GM21360 (cell line): ENCODE measurements around the gene RBMS3.
"Not testable (repeated sequence)": the region's sequence is repeated elsewhere in the genome, so short reads cannot be mapped to it uniquely, and the experiment has no call there.

Experiments used
- ATAC-seq: cut with Tn5 transposase; IDR thresholded peaks from one replicate; pipeline ENCODE4 v1.9.1; 2021; ENCODE audit warnings: mild to moderate bottlenecking, moderate library complexity; ENCODE audit not compliant: unreplicated experiment

The RBMS3 gene

GRCh38 chr3:29310865-29311264 lies 30.0 kb downstream of the RBMS3 start:
- no peak for ATAC-seq

- no peak for ATAC-seq
Observed at GRCh38 chr3:29311795-29312194, 30.9 kb downstream of the RBMS3 start.

GRCh38 chr3:29312395-29312794 lies 31.5 kb downstream of the RBMS3 start:
- ATAC-seq = no peak

- ATAC-seq = no peak
Observed at GRCh38 chr3:29312960-29313452, 32.1 kb downstream of the RBMS3 start.

GRCh38 chr3:29313981-29314726 lies 33.3 kb downstream of the RBMS3 start:
- ATAC-seq = no peak

GRCh38 chr3:29314727-29315088 lies 33.8 kb downstream of the RBMS3 start:
- no peak for ATAC-seq

- ATAC-seq = no peak
Observed at GRCh38 chr3:29317659-29318173, 36.8 kb downstream of the RBMS3 start.

- no peak for ATAC-seq
Observed at GRCh38 chr3:29318251-29318650, 37.4 kb downstream of the RBMS3 start.

GRCh38 chr3:29319262-29319661 lies 38.4 kb downstream of the RBMS3 start:
- ATAC-seq = peak; percentile 88

GRCh38 chr3:29319798-29320197 lies 38.9 kb downstream of the RBMS3 start:
- ATAC-seq = no peak

GRCh38 chr3:29322586-29322985 lies 41.7 kb downstream of the RBMS3 start:
- ATAC-seq = no peak

- peak; percentile 95 for ATAC-seq
Observed at GRCh38 chr3:29324180-29324651, 43.3 kb downstream of the RBMS3 start.

GRCh38 chr3:29326540-29326939 lies 45.7 kb downstream of the RBMS3 start:
- not testable (repeated sequence) for ATAC-seq

GRCh38 chr3:29329986-29330890 lies 49.4 kb downstream of the RBMS3 start:
- ATAC-seq = no peak

GRCh38 chr3:29331035-29331434 lies 50.2 kb downstream of the RBMS3 start:
- ATAC-seq = no peak

- ATAC-seq = no peak
Observed at GRCh38 chr3:29331456-29332194, 50.8 kb downstream of the RBMS3 start.

GRCh38 chr3:29332195-29332637 lies 51.3 kb downstream of the RBMS3 start:
- no peak for ATAC-seq

GRCh38 chr3:29333576-29333975 lies 52.7 kb downstream of the RBMS3 start:
- no peak for ATAC-seq

GRCh38 chr3:29334706-29335105 lies 53.8 kb downstream of the RBMS3 start:
- no peak for ATAC-seq

- no peak for ATAC-seq
Observed at GRCh38 chr3:29335438-29335837, 54.6 kb downstream of the RBMS3 start.

GRCh38 chr3:29335943-29336342 lies 55.1 kb downstream of the RBMS3 start:
- ATAC-seq = no peak
